ENCODE measurements around the gene CKAP2L.

- no peak for TF ChIP-seq CTCF (conservative IDR thresholded peaks at IDR 0.05; ENCODE audit: low read length)
- TF ChIP-seq EZH2phosphoT487 (IDR thresholded peaks at IDR 0.05; ENCODE audit: borderline replicate concordance) = no peak
Observed at GRCh38 chr2:112703684-112704083, 60.7 kb downstream of the CKAP2L start.

Data from Loucy (cell line).